ENCODE results near the gene DCLRE1B. TPM values are rescaled to one million over a fixed set of nuclear protein-coding genes. Genes with fewer than 3 reads are reported as not detected.
A peak's percentile ranks its signal among the peaks of the same experiment; 100 is the strongest.

The DCLRE1B gene
- total and polyA plus RNA-seq, 11 donors, result 0.38 to 6.0 (median 2.2) TPM

DNA sequence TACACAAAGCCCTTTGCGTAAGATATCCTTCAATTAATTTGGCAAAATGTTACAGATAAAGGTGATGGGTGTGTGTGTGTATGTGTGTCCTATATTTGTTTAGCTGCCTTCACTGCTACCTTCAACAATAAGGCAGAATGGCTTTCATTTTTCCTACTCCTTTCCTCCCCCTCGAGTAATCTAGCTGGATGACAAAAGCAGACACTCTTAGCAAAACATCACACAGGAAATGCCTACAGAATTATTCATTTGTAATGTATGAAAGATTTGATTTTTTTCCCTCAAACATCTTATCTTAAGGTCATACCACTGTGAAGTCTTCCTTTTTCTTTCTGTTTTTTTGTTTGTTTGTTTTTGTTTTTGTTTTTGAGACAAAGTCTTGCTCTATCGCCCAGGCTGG is 44.2 kb upstream of the DCLRE1B start:
- WGBS, 4 donors, result 51 to 62% (median 58%) methylated on average over 3 of the region's 3 CpGs

DNA sequence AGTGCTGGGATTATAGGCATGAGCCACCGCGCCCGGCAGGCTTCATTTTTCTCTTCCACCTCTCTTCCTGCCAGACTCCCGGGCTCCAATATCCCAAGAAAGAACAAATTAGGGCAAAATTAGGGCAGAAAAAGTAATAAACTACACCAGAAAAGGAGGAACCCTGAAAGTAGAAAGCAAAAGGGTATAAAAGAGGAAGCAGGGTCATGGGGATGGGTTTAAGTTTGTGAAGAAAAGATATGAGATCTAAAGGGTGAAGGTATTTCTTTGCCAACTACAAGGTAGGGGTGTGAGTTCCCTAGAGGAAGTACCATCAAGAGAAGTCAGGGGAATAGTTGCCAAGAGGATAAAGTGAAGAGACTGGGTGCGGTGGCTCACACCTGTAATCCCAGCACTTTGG is 43.5 kb upstream of the DCLRE1B start:
- H3K36me3 ChIP-seq, result peaks cover 0 to 4% (median 0%) of the 10 kb centered on the region in 9 donors
- 88 to 91% (median 89%) methylated on average over 5 of the region's 5 CpGs for WGBS, 4 donors
- TF ChIP-seq, protein P1, sequence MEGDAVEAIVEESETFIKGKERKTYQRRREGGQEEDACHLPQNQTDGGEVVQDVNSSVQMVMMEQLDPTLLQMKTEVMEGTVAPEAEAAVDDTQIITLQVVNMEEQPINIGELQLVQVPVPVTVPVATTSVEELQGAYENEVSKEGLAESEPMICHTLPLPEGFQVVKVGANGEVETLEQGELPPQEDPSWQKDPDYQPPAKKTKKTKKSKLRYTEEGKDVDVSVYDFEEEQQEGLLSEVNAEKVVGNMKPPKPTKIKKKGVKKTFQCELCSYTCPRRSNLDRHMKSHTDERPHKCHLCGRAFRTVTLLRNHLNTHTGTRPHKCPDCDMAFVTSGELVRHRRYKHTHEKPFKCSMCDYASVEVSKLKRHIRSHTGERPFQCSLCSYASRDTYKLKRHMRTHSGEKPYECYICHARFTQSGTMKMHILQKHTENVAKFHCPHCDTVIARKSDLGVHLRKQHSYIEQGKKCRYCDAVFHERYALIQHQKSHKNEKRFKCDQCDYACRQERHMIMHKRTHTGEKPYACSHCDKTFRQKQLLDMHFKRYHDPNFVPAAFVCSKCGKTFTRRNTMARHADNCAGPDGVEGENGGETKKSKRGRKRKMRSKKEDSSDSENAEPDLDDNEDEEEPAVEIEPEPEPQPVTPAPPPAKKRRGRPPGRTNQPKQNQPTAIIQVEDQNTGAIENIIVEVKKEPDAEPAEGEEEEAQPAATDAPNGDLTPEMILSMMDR (IDR thresholded peaks at IDR 0.05), result no peak
- no peak for TF ChIP-seq POLR2A (IDR thresholded peaks at IDR 0.05)

More for the DNA sequence above, 44.2 kb upstream of the DCLRE1B start:
- Histone ChIP-seq H3K4me1 (peaks cover 0 to 49% (median 0%) of the 10 kb centered on the region in 12 donors), H3K27me3 (no peaks in the 10 kb centered on the region), H3K36me3 (peaks cover 0 to 4% (median 0%) of the 10 kb centered on the region in 9 donors), H3K9me3 (no peaks in the 10 kb centered on the region), H3K27ac (peak overlapping the region in 1 of 12 donors; percentile 43), H3K4me3 (no peak overlapping the region)
- DNase-seq, result no peak
- TF ChIP-seq, protein P1 (IDR thresholded peaks at IDR 0.05), result no peak
- no peak for TF ChIP-seq POLR2A (IDR thresholded peaks at IDR 0.05)
- intact Hi-C loops (cut with DNase I), result no loop called here
- no peak for ATAC-seq

DNA sequence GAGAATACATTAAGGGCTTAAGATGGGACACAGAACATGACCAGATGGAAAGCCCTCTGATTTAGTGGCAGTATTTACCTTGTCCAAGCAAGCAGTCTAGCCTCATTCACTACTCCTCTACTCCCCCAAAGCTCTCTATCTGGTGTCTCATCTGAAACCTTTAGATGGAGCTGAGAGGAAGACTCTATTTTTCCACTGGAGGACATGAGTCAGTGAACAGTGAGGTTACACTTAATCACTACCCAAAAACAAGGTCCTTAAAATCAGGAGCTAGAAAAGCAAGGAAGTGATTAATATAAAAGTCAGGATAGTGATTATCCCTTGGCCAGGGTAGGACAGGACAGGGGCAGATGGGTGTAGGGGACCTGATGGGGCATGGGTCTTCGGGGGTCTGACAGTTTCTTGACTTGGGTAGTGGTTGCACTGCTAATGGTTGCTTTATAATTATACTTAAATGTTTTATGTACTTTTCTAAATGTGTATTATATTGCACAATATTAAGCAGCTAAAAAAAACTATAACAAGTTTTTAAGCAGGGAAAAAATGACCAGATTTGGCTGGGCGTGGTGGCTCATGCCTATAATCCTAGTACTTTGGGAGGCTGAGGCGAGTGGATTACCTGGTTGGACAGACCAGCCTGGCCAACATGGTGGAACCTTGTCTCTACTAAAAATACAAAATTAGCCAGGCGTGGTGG is 36.6 kb upstream of the DCLRE1B start:
- Histone ChIP-seq H3K27ac (no peak overlapping the region), H3K4me1 (peaks cover 0 to 24% (median 0%) of the 10 kb centered on the region in 12 donors), H3K4me3 (no peak overlapping the region), H3K27me3 (no peaks in the 10 kb centered on the region), H3K9me3 (no peaks in the 10 kb centered on the region), H3K36me3 (no peaks in the 10 kb centered on the region)
- 92 to 95% (median 93%) methylated on average over 4 of the region's 4 CpGs for whole genome bisulfite sequencing, 4 donors
- ATAC-seq (no peak), DNase-seq (no peak)
- TF ChIP-seq POLR2A (IDR thresholded peaks at IDR 0.05), result no peak
- TF ChIP-seq, protein P1 (IDR thresholded peaks at IDR 0.05), result no peak
- intact Hi-C loops (cut with DNase I), result no loop called here

More for the DNA sequence above, 43.5 kb upstream of the DCLRE1B start:
- no peak for ATAC-seq
- H3K27ac ChIP-seq, result no peak overlapping the region
- H3K4me3 ChIP-seq, result no peak overlapping the region
- intact Hi-C loops (cut with DNase I), result no loop called here
- H3K27me3 ChIP-seq, result no peaks in the 10 kb centered on the region
- H3K4me1 ChIP-seq, result peaks cover 0 to 49% (median 0%) of the 10 kb centered on the region in 12 donors
- no peaks in the 10 kb centered on the region for H3K9me3 ChIP-seq
- DNase-seq, result no peak

DNA sequence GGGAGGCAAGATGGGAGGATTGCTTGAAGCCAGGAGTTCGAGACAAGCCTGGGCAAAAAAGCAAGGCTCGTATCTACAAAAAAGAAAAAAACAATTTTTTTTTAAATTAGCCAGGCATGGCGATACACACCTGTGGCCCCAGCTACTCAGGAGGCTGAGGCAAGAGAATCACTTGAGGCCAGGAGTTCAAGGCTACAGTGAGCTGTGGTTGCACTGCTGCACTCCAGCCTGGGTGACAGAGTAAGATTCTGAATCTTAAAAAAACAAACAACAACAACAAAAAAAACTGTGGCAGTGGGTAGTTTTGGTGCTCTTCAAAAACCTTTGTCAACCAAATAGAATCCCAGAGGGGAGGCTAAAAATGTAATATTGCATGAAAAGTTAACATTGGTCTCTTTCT is 34.3 kb upstream of the DCLRE1B start:
- ATAC-seq (no peak), DNase-seq (no peak)
- 90 to 93% (median 92%) methylated on average over 3 of the region's 3 CpGs for WGBS, 4 donors
- Histone ChIP-seq H3K4me1 (peaks cover 0 to 38% (median 0%) of the 10 kb centered on the region in 12 donors), H3K9me3 (no peaks in the 10 kb centered on the region), H3K27ac (peak overlapping the region in 1 of 12 donors; percentile 91), H3K4me3 (peak overlapping the region in 4 of 12 donors; percentile 7 to 55 (median 14)), H3K36me3 (no peaks in the 10 kb centered on the region), H3K27me3 (no peaks in the 10 kb centered on the region)
- intact Hi-C loops (cut with DNase I), result no loop called here
- no peak for TF ChIP-seq POLR2A (IDR thresholded peaks at IDR 0.05)
- TF ChIP-seq, protein P1 (IDR thresholded peaks at IDR 0.05), result no peak

Measured in heart left ventricle (tissue), 16 donors.